Measurements from ENCODE around the gene MOSPD3. TPM values are rescaled to one million over a fixed set of nuclear protein-coding genes. Genes with fewer than 3 reads are reported as not detected.

Gene MOSPD3
- 15.5 to 21.8 TPM (median 20.2 TPM) in 5 replicates for total RNA-seq (2022; extraction: Qiagen RNA extraction)

GRCh38 chr7:100611983-100612729 is at the start of gene MOSPD3:
TSS of gene MOSPD3 (plus strand) at chr7:100612540. CDS start at chr7:100612792, 252 bp downstream.

GRCh38 chr7:100573691-100574361 is 38.5 kb upstream of the MOSPD3 start, which contains the start of gene SAP25:
TSS of gene SAP25 (minus strand) at chr7:100573900. CDS start at chr7:100573742, 158 bp downstream.

GRCh38 chr7:100585511-100586265 is 26.7 kb upstream of the MOSPD3 start, which contains the start of gene LRCH4:
TSS of gene LRCH4 (minus strand) at chr7:100586129. CDS start at chr7:100586100, 29 bp downstream.

GRCh38 chr7:100586266-100587025 is 25.9 kb upstream of the MOSPD3 start, which contains the start of gene FBXO24:
TSS of gene FBXO24 (plus strand) at chr7:100586328. CDS start at chr7:100586626, 298 bp downstream.

GRCh38 chr7:100641463-100641859 is 29.1 kb downstream of the MOSPD3 start, which contains the start of gene TFR2:
TSS of gene TFR2 (minus strand) at chr7:100641552. CDS start at chr7:100641509, 43 bp downstream.

GRCh38 chr7:100655908-100656674 is 43.8 kb downstream of the MOSPD3 start, which contains the start of gene ACTL6B:
TSS of gene ACTL6B (minus strand) at chr7:100656448. CDS start at chr7:100656354, 94 bp downstream.

Other genes starting within 250 kb of the MOSPD3 start
- 3.0 to 5.8 TPM (median 5.0 TPM) in 5 replicates for gene PILRA, start 239.1 kb upstream of the MOSPD3 start, total RNA-seq (2022; extraction: Qiagen RNA extraction)
- 0.86 to 1.7 TPM (median 1.5 TPM) in 5 replicates for gene ZCWPW1, start 183.8 kb upstream of the MOSPD3 start, total RNA-seq (2022; extraction: Qiagen RNA extraction)
- gene MEPCE, start 182.7 kb upstream of the MOSPD3 start, total RNA-seq (2022; extraction: Qiagen RNA extraction) = 37.5 to 52.8 TPM (median 47.6 TPM) in 5 replicates
- gene PPP1R35, start 176.0 kb upstream of the MOSPD3 start, total RNA-seq (2022; extraction: Qiagen RNA extraction) = 32.6 to 42.1 TPM (median 38.3 TPM) in 5 replicates
- 0.47 to 1.1 TPM (median 0.89 TPM) in 5 replicates for gene SPACDR, start 148.3 kb upstream of the MOSPD3 start, total RNA-seq (2022; extraction: Qiagen RNA extraction)
- 49.8 to 72.0 TPM (median 61.8 TPM) in 5 replicates for gene TSC22D4, start 133.3 kb upstream of the MOSPD3 start, total RNA-seq (2022; extraction: Qiagen RNA extraction)
- 3.9 to 7.8 TPM (median 6.4 TPM) in 5 replicates for gene NYAP1, start 128.6 kb upstream of the MOSPD3 start, total RNA-seq (2022; extraction: Qiagen RNA extraction)
- 29.4 to 57.4 TPM (median 50.2 TPM) in 5 replicates for gene AGFG2, start 73.3 kb upstream of the MOSPD3 start, total RNA-seq (2022; extraction: Qiagen RNA extraction)
- gene SAP25, start 38.6 kb upstream of the MOSPD3 start, total RNA-seq (2022; extraction: Qiagen RNA extraction) = 0.32 to 0.66 TPM (median 0.38 TPM) in 4 of 5 replicates, not detected in the other
- gene LRCH4, start 26.4 kb upstream of the MOSPD3 start, total RNA-seq (2022; extraction: Qiagen RNA extraction) = 10.2 to 19.5 TPM (median 15.7 TPM) in 5 replicates
- gene FBXO24, start 26.2 kb upstream of the MOSPD3 start, total RNA-seq (2022; extraction: Qiagen RNA extraction) = 0.10 to 0.33 TPM (median 0.25 TPM) in 5 replicates
- gene PCOLCE, start 10.2 kb upstream of the MOSPD3 start, total RNA-seq (2022; extraction: Qiagen RNA extraction) = 6.8 to 10.9 TPM (median 8.8 TPM) in 5 replicates
- 1.9 to 2.7 TPM (median 2.4 TPM) in 5 replicates for gene TFR2, start 29.0 kb downstream of the MOSPD3 start, total RNA-seq (2022; extraction: Qiagen RNA extraction)
- gene ACTL6B, start 43.9 kb downstream of the MOSPD3 start, total RNA-seq (2022; extraction: Qiagen RNA extraction) = not detected in 5 replicates
- 159 to 275 TPM (median 264 TPM) in 5 replicates for gene GNB2, start 61.2 kb downstream of the MOSPD3 start, total RNA-seq (2022; extraction: Qiagen RNA extraction)
- gene GIGYF1, start 81.7 kb downstream of the MOSPD3 start, total RNA-seq (2022; extraction: Qiagen RNA extraction) = 8.9 to 19.9 TPM (median 15.2 TPM) in 5 replicates
- gene POP7, start 93.6 kb downstream of the MOSPD3 start, total RNA-seq (2022; extraction: Qiagen RNA extraction) = 69.0 to 94.3 TPM (median 86.0 TPM) in 5 replicates
- gene EPO, start 107.9 kb downstream of the MOSPD3 start, total RNA-seq (2022; extraction: Qiagen RNA extraction) = 0.06 TPM in 1 of 5 replicates, not detected in the others
- gene ZAN, start 121.1 kb downstream of the MOSPD3 start, total RNA-seq (2022; extraction: Qiagen RNA extraction) = not detected in 5 replicates
- 31.6 to 48.8 TPM (median 47.8 TPM) in 5 replicates for gene EPHB4, start 215.0 kb downstream of the MOSPD3 start, total RNA-seq (2022; extraction: Qiagen RNA extraction)
- 10.0 to 15.5 TPM (median 12.9 TPM) in 5 replicates for gene SLC12A9, start 240.2 kb downstream of the MOSPD3 start, total RNA-seq (2022; extraction: Qiagen RNA extraction)